GM21390 (cell line): ENCODE data around the gene MAN1C1.
"Not testable (repeated sequence)": the region's sequence is repeated elsewhere in the genome, so short reads cannot be mapped to it uniquely, and the experiment has no call there.

Experiments
- ATAC-seq: cut with Tn5 transposase; IDR thresholded peaks from one replicate; pipeline ENCODE4 v1.9.1; 2021; ENCODE audit not compliant: unreplicated experiment

MAN1C1 gene

DNA sequence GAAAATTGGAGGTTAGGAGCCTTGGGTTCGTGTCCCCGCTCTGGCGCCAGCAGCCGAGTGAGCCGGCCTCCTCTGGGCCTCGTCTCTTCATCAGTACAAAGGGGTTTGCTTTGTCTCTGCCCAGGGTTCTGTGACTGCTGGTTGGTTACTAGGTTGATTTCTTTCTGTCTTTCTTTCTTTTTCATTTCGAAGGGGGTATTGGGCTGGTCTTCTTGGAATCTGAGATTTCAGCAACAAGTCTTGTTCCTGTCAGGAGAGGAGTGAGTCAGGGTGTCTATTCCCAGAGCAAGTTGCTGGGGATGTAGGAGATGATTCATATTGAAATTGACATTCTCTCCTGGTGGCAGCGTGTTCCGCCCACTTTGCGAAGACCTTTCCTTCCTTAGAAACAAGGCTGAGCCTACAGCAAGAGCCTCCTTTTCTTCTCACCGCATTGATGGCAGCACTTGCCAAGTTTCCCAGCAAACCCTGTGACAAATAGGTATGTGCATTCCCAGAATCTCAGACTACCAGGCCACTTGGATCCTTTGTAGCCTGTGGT, 79.2 kb downstream of the MAN1C1 start:
- ATAC-seq = no peak

DNA sequence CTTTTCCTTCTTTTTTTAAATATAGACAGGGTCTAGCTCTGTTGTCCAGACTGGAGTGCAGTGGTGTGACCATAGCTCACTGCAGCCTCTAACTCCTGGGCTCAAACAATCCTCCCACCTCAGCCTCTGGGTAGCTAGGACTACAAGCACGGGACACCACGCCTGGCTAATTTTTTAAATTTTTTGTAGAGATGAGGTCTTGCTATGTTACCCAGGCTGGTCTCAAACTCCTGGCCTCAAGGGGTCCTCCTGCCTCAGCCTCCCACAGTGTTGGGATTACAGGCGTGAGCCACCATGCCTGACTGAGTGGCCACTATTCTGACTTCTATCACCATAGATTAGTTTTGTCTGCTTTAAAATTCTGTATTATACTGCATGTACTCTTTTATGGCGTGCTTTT, 80.1 kb downstream of the MAN1C1 start:
- not testable (repeated sequence) for ATAC-seq

DNA sequence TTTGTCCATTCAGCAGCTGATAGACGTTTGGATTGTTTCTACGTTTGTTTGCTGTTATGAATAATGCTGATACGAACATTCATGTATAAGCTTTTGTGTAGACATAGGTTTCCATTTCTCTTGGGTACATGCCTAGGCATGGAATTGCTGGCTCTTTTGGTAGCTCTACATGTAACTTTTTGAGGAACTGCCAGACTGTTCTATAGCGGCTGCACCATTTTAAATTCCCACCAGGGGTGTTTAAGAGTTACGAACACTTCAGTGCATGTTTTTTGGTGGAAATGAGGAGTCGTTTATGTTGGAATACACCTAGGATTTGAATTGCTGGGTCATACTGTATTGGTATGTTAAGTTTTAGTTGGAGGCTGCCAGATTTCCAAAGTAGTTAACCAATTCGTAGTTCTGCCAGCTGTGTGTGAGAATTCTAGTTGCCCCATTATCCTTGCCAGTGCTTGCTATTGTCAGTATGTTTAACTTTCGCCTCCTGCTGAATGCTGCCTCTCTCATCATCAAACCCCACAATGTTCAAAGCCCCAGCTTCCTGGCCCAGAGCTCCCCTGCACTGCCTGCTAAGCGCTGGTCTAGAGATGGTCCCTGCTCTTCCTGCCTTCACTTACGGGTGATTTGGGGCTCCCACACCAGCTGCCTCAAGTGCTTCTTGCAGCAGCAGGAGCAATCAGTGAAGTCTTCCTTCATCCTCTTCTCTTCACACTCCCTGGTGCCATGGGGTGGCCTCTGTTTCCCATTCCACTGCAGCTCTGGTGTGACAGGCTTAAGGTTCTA, 81.0 kb downstream of the MAN1C1 start:
- ATAC-seq = no peak

DNA sequence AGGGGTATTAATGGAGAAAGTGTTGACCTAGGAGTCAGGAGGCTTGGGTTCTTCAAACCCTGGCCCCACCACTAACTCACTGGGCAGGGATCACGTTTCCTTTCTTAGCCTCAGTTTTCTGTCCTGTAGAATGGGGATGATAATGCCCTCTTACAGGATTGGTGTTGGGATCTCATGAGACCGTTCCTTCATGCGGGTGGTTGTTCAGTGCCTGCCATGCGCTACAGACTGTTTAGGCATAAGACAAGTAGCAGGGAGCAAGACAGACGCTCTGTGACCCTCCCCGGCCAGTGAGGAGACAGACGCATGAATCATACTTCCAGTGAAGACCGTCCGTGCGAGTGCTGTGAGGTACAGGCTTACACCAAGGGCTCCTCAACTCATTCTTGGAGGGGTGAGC, 81.7 kb downstream of the MAN1C1 start:
- no peak for ATAC-seq

DNA sequence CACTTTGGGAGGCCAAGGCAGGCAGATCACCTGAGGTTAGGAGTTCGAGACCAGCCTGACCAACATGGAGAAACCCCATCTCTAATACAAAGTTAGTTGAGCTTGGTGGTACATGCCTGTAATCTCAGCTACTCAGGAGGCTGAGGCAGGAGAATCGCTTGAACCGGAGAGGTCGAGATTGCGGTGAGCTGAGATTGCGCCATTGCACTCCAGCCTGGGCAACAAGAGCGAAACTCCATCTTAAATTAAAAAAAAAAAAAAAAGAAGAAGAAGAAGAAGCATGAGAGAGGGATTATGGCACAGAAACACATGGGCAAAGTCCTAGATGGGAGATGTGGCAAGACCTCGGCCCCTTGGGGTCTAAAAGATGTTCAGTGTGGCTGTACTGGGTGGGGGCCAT, 82.5 kb downstream of the MAN1C1 start:
- ATAC-seq = not testable (repeated sequence)

DNA sequence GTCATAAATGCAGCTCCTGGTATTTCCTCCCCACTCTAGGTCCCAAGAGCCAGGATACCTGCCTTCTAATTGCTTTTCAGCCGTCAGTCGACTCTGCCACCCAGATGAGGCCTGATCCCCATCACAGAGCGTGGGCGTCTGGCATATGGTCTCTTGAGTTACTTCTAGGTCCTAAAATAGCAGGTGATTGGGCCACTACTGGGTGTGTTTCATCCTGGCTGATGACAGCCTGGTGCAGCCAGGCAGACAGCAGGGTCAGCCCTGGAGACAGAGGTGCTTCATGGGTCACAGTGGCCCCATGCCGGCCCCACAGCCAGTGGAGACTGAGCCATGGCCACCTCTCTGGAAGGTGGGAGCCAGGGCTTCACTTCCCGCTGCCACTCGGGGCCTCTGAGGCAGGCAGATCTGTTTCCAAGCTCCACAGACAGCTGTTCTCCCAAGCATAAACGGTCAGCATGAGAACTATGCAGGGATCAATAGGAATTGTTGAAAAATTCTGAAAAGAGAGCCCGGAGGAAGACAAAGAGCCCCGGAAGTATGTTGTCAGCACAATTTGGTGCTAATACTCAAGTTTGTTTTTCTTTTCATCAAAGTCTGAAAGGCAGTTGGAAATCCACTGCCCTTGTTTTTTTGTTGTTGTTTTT, 83.0 kb downstream of the MAN1C1 start:
- no peak for ATAC-seq

DNA sequence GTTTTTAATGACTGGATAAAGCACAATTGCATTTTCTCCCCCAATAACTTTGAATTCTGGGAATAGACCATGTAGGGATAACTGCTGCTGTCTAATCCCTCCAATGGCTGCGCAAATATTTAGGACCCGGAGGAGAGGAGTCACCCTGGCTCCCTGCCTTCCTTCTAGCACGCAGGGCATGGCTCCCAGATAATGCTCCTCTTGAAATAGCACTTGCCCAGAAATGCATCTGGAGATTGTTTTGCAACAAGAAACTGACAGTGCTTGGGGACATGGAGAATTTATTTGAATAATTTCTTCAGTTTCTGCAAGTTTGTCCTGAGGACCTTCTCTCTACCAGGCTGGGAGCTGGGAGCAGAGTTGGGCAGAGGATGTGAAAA, 83.5 kb downstream of the MAN1C1 start:
- no peak for ATAC-seq

DNA sequence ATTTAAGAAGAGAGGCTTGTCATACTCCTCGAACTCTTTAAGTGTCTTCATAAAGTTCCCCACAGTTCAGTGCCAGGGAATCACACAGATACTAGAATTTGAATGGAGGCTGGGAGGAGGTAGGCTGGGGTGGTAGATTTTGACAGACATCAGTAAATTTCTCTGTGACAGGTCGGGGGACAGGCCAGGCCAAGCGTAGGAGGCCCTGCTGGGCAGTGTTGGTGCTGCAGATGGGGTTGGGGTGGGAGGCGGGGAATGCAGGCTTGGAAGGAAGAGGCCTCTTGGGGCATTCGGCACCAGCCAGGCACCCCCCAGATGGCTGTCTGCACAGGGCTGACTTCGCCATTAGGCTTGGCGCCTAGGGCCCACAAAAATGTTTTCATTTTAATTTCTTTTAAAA, 84.0 kb downstream of the MAN1C1 start:
- no peak for ATAC-seq

DNA sequence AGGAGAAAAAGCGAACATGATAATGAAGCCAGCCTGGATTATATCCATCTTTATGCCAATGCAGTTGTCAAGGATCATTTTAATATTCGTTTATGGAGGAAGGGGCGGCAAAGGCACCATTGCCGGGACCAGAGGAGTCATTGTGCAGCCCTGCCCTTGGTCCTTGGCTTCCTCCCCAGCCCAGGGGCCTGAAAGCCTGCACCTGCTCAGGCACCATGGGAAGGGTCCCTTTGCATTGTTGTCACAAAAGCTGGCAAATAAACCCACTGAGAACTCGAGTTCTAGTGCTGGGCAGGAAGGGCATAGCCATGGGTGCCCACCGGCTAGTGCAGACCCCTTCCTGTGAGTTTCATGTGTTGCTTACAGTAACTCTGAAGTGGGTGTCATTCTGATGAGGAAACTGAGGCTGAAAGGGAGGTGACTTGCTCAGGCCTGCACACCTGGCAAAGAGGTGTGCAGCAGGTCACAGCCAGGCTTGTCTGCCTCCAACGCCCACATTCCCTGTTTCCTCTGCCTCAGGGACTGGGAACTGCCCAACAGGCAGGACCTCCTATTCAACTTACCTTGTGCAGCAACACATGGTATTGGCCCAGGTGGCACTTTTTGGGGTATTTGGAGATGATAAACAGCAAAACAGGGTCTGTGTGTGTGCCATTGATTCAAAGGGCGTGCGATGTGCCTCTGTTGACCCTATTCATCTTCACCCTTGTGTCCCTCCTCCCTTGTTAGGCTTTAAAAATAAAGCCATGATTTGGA, 84.6 kb downstream of the MAN1C1 start:
- no peak for ATAC-seq

DNA sequence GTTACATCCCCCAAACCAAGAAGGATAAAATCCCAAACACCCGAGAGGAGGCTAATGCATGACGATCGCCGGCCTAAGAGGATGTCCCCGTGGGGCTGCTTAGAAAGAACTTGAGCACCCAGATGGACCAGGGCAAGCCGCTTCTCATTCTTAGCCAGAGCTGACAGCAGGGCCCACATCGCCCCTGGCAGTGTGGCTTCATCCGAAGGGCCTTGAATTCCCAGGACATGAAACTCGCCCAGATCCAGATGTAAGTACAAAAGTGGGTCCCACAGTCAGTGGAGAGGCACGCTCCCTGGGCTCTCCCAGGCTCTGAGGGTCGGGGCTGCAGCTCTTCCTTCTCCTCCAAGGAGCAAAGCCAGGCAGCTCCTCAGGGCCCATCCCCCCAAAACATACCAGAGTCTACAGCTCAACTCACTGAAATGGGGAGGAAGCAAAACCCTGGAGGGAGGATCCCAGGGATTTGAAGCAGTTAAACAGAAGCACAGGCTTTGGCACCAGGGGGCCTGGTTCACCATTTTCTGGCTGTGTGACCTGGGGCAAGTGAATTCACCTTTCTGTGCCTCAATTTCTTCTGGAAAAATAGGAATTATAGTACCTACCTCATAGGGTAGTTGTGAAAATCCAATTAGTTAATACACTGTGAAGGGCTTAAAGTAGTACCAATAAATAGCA, 85.6 kb downstream of the MAN1C1 start:
- ATAC-seq = no peak

DNA sequence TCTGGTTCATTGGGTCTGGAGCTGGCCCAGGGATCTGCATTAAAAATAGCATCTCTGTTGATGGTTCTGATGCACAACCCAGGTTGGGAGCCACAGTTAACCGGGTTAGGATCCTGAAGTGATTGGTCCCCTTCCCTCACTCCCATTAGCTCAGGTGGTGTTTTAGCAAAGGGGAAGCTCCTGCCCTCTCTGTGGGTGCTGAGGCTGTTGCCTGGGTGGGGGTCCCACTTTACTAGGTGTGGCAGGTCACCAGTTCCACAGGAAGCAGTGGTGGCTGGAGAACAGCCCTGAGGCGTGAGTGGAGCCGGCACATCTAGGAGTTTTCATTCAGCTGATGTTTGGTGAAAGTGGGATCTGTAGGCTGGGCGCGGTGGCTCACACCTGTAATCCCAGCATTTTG, 86.5 kb downstream of the MAN1C1 start:
- no peak for ATAC-seq

DNA sequence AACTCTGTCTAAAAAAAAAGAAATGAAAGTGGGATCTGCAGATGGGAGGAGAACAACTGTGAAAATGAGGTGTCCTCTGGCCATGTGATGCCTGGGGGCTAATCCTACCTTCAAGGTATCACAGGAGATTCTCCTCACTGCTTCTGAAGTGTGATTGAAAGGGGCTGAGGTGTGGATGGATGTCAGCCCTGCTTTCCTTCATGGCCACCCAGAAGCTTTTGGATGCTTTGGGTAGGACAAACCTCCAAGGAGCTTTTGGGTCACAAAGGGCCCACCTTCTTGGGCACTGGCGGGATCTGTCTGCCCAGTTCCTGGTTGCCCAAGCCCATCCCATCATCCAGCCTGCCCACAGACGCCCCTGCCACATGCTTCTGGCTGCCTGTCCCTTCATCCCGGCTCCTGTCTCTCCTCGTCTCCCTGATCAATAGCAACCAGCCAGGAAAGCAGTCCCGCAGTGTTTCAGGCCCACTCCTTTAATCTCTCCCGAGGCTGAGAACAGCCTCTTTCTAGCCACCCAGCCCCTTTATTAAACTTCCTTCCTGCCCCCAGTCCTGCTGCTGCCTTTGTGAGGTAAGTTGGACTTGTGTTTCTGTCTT, 87.2 kb downstream of the MAN1C1 start:
- ATAC-seq = no peak

DNA sequence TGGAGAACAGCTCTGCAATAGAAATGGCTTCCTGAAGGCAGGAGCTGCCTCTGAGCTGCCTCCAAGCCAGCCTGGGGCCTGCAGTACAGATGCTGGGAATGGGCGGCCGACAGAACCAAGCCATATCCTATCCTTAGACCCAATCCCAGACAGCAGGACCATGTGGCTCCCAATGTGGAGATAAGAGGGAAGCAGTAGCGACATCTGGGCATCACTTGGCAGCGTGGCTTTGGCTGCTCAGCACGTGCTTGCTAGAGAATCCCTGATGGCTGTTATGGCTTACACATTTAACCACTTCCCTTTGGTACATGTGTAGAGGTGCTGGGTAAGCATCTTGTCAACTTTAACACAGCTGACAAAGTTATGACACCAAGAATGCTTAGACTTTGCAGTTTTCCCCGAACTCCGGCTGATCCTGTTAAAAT, 87.7 kb downstream of the MAN1C1 start:
- ATAC-seq = no peak

DNA sequence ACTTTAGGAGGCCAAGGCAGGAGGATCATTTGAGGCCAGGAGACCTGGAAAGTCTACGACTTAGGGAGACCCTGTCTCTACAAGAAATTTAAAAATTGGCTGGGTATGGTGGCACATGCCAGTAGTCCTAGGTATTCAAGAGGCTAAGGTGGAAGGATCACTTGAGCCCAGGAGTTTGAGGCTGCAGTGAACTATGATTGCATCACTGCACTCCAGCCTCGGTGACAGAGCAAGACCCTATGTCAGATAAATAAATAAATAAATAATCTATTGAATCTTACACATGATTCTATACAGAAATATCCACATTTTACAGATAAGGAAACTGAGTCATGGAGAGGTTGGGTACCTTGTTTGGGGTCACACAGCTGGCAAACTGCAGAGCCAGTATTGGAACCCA, 89.1 kb downstream of the MAN1C1 start:
- no peak for ATAC-seq

DNA sequence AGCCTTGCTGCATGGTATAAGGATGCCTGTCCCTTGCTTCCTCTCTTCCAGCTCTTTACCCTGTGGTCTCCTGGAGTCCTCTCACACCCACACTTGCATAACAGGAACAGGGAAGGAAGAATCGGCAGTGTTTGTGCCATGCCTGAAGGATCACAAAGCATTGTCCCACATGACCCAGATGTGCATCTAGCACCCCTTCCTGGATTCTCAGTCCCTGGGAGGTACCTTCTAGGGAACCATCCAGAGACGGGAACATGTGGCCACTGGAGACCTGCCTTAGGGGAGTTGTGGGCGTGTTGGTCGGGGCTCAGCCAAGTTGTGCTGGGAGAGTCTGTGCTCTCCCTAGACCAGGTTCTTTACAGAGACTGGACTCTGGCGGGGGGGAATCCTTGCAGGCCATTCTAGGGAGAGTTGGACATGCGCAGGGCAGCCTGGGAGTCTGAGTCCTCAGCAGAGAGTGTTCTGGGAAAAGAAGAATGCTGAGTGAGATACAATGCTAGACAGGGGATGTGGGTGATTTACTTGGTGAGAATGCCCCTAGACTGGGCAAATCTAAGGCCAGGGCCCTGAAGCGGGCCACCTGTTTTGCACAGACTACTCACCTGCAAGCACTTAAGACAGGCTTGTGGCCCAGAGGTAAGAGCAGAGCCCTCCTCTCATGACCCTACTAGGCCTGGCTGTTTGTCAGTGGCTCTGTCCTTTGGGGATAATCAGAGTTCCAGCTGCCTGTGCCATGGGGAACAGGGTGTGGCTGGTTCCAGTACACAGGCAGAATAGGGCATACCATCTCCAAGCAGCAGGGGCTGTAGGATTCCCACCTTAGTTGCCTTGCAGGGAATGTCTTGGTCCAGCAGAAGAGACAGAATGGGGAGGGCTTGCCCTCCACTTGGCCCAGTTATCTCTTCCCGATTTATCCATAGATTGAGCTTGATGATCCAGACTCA, 89.8 kb downstream of the MAN1C1 start:
- no peak for ATAC-seq

DNA sequence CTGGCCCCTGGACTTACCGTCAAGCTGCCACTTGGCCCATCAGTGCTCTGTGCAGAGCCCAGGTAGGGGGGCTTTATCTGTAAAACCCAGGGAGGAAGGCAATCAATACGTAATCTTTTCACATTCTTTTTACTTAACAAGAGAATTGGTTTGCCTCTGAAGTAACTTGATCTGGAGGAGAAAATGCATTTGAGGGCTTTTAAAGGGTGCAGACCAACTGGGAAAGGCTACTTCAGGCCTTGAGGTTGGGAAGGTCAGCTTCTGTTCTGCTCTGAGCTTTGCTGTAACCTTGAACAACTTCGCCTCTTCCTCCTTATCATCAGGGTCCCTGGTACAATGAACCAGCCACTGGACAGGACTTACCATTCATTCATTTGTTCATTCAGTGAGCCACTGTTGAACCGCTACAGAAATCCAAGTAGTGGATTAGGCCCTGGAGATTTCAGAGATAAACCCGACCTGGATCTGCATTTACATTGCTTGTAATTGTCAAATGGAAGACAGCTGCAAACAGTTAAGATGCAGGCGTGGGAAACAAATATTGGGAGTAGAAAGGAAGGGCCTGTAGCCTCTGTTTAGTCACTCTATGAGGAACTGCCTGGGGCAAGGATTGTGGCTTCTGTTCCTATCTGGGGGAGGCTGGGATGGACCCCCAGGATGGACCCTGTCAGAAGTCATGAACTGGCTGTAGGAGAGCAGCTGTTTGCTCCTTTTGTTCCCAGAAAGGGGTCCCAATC, 90.9 kb downstream of the MAN1C1 start:
- no peak for ATAC-seq

DNA sequence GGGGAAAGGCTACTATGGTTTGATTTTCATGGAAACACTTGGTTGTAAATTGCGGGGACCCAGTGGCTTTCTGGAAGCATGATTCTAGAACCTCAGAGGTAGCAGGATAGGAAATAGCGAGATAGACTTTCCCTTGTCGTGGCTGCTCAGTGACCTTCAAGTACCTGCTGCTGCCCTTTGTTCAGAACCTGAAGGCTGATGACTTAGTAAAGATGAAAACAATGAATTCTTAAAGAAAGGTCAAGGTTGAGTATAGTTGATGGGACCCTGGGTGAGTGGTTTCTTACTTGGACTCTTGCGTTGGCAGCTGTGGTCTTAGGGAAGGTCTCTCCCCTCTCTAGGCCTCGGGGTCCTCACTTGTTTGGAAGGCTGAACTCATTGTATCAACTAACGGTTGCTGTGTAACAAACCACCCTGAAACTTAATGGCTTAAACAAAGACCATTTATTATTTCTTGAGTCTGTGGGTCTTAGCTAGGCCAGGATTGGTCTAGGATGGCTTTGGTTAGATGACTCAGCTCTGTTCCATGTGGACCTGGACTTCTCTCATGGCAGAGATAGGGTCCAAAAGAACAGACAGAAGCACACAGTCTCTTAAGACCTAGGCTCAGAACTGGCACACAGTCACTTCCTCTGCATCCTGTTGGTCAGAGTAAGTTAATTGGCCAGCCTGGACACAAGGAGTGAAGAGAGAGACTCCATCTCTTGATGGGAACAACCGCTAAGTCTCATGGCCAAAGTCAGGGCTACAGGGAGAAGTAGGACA, 94.2 kb downstream of the MAN1C1 start:
- ATAC-seq = no peak

DNA sequence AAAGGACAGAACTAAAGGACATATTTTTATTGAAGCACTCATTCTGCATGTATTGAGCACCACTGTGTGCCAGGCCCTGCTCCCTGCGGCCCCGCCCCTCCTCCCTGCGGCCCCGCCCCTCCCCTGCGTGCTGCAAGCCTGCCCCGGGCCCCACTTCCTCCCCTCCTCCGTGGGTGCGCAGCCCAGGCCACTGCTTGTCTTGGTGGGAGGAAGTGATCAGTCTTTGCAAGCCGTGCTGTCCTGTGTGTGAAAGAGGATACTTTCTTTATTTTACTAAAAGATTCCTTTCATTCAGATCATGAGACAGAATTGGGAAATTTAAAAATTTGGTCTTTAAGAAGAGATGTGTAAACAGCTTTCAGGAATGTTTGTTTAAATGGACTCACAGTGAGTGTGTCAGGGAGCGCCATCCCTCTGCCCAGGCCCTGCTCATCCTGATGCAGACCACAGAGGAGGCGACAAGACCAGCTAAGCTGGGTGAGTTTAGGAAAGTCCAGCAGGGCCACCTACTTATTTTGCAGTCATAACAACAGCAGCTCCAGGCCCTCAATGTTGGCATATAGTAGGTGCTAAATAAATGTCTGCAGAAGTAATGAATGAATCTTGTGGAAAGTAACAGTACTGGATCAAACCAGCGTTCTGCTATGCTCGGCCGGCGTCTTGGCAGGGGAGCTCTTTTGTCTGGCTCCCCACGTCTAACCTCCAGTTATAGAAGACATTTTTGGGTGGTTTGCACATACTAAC, 95.1 kb downstream of the MAN1C1 start:
- no peak for ATAC-seq
